ENCODE results near the gene ENC1. TPM values are rescaled to one million over a fixed set of nuclear protein-coding genes. Genes with fewer than 3 reads are reported as not detected.

ENC1 gene
- total and polyA plus RNA-seq, 4 experiments from 2014 or later: 0.10 to 0.84 (median 0.68) TPM

DNA sequence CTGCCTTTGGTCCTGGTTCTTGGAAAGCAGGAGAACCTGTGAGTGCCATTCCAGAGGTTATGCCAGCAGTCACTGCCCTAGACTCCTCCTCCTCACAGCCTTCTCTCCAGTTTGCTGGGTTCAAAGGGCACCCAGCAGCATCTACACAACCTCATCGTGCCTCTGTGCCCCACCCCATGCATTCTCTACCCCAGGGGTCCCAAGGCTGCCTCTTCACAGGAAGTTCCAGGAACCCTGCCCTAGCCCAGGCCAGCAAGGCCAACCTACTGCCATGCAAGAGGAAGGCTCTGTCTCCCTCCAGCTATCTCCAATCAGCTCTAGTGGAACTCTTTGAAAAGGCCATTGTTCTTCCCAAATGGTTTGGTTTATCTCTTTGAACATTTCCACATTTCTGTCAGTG, 21.2 kb downstream of the ENC1 start:
- Mint-ChIP-seq H3K4me1 (no peaks in the 10 kb centered on the region), H3K27me3 (peaks cover 15 to 30% of the 10 kb centered on the region in 2 donors), H3K27ac (no peak overlapping the region), H3K36me3 (no peaks in the 10 kb centered on the region), H3K9me3 (peaks cover 0 to 7% (median 1%) of the 10 kb centered on the region in 8 donors), H3K4me3 (no peak overlapping the region)
- ChIA-PET CTCF (ENCODE audit: partially characterized antibody) (no interaction called here), POLR2A (ENCODE audit: partially characterized antibody) (no interaction called here)
- Histone ChIP-seq H3K36me3 (ENCODE audit: insufficient read depth, low read length) (no peaks in the 10 kb centered on the region), H3K27me3 (ENCODE audit: insufficient read depth, low read length) (no peaks in the 10 kb centered on the region), H3K4me3 (ENCODE audit: low read length in 2 of 2) (no peak overlapping the region), H3K4me1 (ENCODE audit: insufficient read depth, low read length) (no peaks in the 10 kb centered on the region), H3K27ac (ENCODE audit: low read depth, low read length) (no peak overlapping the region), H3K9me3 (ENCODE audit: control insufficient read depth in 1 of 2, low read length in 2 of 2) (no peaks in the 10 kb centered on the region)
- intact Hi-C loops (cut with micrococcal nuclease): no loop called here
- no peak for DNase-seq

GRCh38 chr5:74618106-74618505, 22.4 kb downstream of the ENC1 start:
- H3K9me3 ChIP-seq (ENCODE audit: control insufficient read depth in 1 of 2, low read length in 2 of 2): no peaks in the 10 kb centered on the region
- no peak for DNase-seq
- no peaks in the 10 kb centered on the region for H3K27me3 ChIP-seq (ENCODE audit: insufficient read depth, low read length)
- CTCF ChIA-PET (ENCODE audit: partially characterized antibody): no interaction called here
- H3K27me3 Mint-ChIP-seq: peaks cover 9 to 21% of the 10 kb centered on the region in 2 donors
- no peaks in the 10 kb centered on the region for H3K36me3 Mint-ChIP-seq
- no peaks in the 10 kb centered on the region for H3K4me1 ChIP-seq (ENCODE audit: insufficient read depth, low read length)
- H3K4me1 Mint-ChIP-seq: no peaks in the 10 kb centered on the region
- no peak overlapping the region for H3K4me3 ChIP-seq (ENCODE audit: low read length in 2 of 2)
- H3K4me3 Mint-ChIP-seq: no peak overlapping the region
- H3K9me3 Mint-ChIP-seq: peaks cover 0 to 3% (median 0%) of the 10 kb centered on the region in 8 donors
- H3K27ac ChIP-seq (ENCODE audit: low read depth, low read length): no peak overlapping the region
- no peak overlapping the region for H3K27ac Mint-ChIP-seq
- intact Hi-C loops (cut with micrococcal nuclease): no loop called here
- POLR2A ChIA-PET (ENCODE audit: partially characterized antibody): no interaction called here
- H3K36me3 ChIP-seq (ENCODE audit: insufficient read depth, low read length): no peaks in the 10 kb centered on the region

GRCh38 chr5:74617202-74617601, 23.3 kb downstream of the ENC1 start:
- DNase-seq: no peak
- POLR2A ChIA-PET (ENCODE audit: partially characterized antibody): no interaction called here
- Mint-ChIP-seq H3K4me1 (no peaks in the 10 kb centered on the region), H3K4me3 (no peak overlapping the region), H3K27ac (no peak overlapping the region), H3K27me3 (peaks cover 9 to 14% of the 10 kb centered on the region in 2 donors), H3K9me3 (peaks cover 0 to 3% (median 0%) of the 10 kb centered on the region in 8 donors), H3K36me3 (no peaks in the 10 kb centered on the region)
- Histone ChIP-seq H3K36me3 (ENCODE audit: insufficient read depth, low read length) (no peaks in the 10 kb centered on the region), H3K4me1 (ENCODE audit: insufficient read depth, low read length) (no peaks in the 10 kb centered on the region), H3K27me3 (ENCODE audit: insufficient read depth, low read length) (no peaks in the 10 kb centered on the region), H3K4me3 (ENCODE audit: low read length in 2 of 2) (no peak overlapping the region), H3K27ac (ENCODE audit: low read depth, low read length) (no peak overlapping the region), H3K9me3 (ENCODE audit: control insufficient read depth in 1 of 2, low read length in 2 of 2) (no peaks in the 10 kb centered on the region)
- intact Hi-C loops (cut with micrococcal nuclease): no loop called here
- CTCF ChIA-PET (ENCODE audit: partially characterized antibody): no interaction called here

DNA sequence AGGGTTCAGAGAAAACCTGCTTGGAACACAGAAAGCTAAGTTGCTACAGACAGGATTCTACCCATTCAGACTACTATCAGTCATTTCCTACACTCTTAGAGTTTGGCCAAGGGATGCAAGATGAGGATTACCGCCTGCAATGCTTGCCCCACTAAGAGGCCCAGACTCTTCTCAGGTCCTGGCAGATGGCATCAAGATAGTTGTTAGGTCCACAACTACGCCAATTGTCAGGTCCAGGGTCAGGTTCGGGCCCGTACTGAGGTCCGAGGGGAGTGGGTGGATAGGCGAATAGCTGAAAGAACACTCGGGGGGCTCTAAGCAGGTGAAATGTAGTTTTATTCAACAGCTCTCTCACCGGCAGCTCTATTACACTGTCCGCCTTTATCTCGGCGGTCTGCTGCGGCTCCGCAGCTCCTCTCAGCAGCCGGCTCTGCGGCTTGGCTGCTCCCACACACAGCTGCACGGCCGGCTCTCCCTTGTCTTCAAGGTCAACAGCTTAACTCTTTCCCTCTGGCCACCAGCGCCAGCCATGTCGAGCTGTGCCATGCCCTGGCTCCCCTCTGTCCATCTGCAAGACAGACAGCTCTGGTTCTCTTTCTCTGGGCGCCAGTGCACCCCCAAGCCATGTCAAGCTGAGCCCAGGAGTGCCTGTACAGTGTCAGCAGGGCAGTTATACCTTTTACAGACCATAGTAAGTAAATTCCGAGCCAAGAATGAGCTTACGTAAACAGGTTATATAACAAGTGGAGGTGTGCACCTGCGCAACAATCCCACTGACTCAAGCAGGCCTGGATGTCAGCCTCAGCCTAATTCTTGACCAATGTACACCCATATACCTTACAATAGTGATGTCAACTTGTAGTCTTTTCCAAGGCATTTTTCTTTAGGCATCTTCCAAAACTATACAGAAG, 24.0 kb downstream of the ENC1 start:
- ChIA-PET CTCF (ENCODE audit: partially characterized antibody) (interaction anchor here (1.8 kb wide), 1 partner anchor 14 kb away, joined by 6 read pairs; no protein-coding TSS in a partner anchor), POLR2A (ENCODE audit: partially characterized antibody) (no interaction called here)
- intact Hi-C loops (cut with micrococcal nuclease): no loop called here
- H3K4me3 ChIP-seq (ENCODE audit: low read length in 2 of 2): no peak overlapping the region
- Mint-ChIP-seq H3K27me3 (peaks cover 7 to 10% of the 10 kb centered on the region in 2 donors), H3K9me3 (peaks cover 0 to 3% (median 0%) of the 10 kb centered on the region in 8 donors), H3K4me3 (no peak overlapping the region), H3K4me1 (no peaks in the 10 kb centered on the region), H3K27ac (no peak overlapping the region), H3K36me3 (no peaks in the 10 kb centered on the region)
- H3K9me3 ChIP-seq (ENCODE audit: control insufficient read depth in 1 of 2, low read length in 2 of 2): no peaks in the 10 kb centered on the region
- no peaks in the 10 kb centered on the region for H3K36me3 ChIP-seq (ENCODE audit: insufficient read depth, low read length)
- no peak overlapping the region for H3K27ac ChIP-seq (ENCODE audit: low read depth, low read length)
- no peak for DNase-seq
- H3K27me3 ChIP-seq (ENCODE audit: insufficient read depth, low read length): no peaks in the 10 kb centered on the region
- H3K4me1 ChIP-seq (ENCODE audit: insufficient read depth, low read length): no peaks in the 10 kb centered on the region

DNA sequence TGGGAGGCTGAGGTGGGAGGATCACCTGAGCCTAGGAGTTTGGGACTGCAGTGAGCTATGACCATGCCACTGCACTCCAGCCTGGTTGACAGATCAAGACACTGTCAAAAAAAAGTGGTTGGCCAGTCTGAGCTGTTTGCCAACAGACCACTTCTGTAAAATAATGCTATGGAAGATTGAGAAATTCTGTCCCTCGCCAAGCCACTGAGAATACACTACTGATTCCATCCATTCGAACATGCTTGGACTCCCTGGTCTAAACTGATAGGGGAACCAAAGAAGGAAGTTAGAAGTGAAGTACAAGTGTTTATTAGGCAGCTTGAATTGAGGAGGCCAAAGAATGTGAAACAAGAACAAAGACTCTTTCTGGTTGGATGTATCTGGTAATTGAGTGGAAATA, 27.2 kb downstream of the ENC1 start:
- Histone ChIP-seq H3K27me3 (ENCODE audit: insufficient read depth, low read length) (no peaks in the 10 kb centered on the region), H3K9me3 (ENCODE audit: control insufficient read depth in 1 of 2, low read length in 2 of 2) (no peaks in the 10 kb centered on the region), H3K36me3 (ENCODE audit: insufficient read depth, low read length) (no peaks in the 10 kb centered on the region), H3K4me3 (ENCODE audit: low read length in 2 of 2) (no peak overlapping the region), H3K4me1 (ENCODE audit: insufficient read depth, low read length) (no peaks in the 10 kb centered on the region), H3K27ac (ENCODE audit: low read depth, low read length) (no peak overlapping the region)
- no peak overlapping the region for H3K4me3 Mint-ChIP-seq
- CTCF ChIA-PET (ENCODE audit: partially characterized antibody): no interaction called here
- H3K36me3 Mint-ChIP-seq: no peaks in the 10 kb centered on the region
- POLR2A ChIA-PET (ENCODE audit: partially characterized antibody): interaction anchor here (1.2 kb wide), 1 partner anchor 21 kb away, joined by 3 read pairs; no protein-coding TSS in a partner anchor
- no peaks in the 10 kb centered on the region for H3K9me3 Mint-ChIP-seq
- H3K27ac Mint-ChIP-seq: peak overlapping the region in 1 of 7 donors; percentile 29
- no peak for DNase-seq
- peaks cover 0 to 4% of the 10 kb centered on the region in 2 donors for H3K27me3 Mint-ChIP-seq
- intact Hi-C loops (cut with micrococcal nuclease): no loop called here
- no peaks in the 10 kb centered on the region for H3K4me1 Mint-ChIP-seq

DNA sequence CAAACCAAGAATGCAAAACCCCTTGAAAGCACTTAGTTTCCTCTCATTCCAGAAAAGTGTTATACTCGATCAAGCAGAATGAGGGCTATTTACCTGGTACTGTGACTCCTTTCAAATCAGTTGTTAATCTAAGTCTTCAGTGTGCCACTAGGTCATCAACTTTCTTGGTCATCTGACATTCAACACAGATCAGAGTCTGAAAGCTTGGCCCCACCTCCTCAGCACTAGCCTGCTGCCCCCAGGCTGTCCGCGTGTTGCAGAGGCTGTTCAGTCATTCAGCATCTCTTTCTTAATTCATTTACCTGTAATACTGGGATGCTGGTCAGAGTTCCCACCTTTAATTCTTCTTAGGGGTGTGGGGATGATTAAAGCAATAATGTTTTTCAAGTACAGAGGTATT, 28.5 kb downstream of the ENC1 start:
- intact Hi-C loops (cut with micrococcal nuclease): no loop called here
- H3K4me3 ChIP-seq (ENCODE audit: low read length in 2 of 2): no peak overlapping the region
- Mint-ChIP-seq H3K27me3 (no peaks in the 10 kb centered on the region), H3K4me3 (no peak overlapping the region), H3K27ac (no peak overlapping the region), H3K9me3 (no peaks in the 10 kb centered on the region), H3K36me3 (no peaks in the 10 kb centered on the region), H3K4me1 (no peaks in the 10 kb centered on the region)
- no peaks in the 10 kb centered on the region for H3K36me3 ChIP-seq (ENCODE audit: insufficient read depth, low read length)
- no peaks in the 10 kb centered on the region for H3K4me1 ChIP-seq (ENCODE audit: insufficient read depth, low read length)
- ChIA-PET POLR2A (ENCODE audit: partially characterized antibody) (no interaction called here), CTCF (ENCODE audit: partially characterized antibody) (no interaction called here)
- no peak overlapping the region for H3K27ac ChIP-seq (ENCODE audit: low read depth, low read length)
- H3K9me3 ChIP-seq (ENCODE audit: control insufficient read depth in 1 of 2, low read length in 2 of 2): no peaks in the 10 kb centered on the region
- no peak for DNase-seq
- H3K27me3 ChIP-seq (ENCODE audit: insufficient read depth, low read length): no peaks in the 10 kb centered on the region

GRCh38 chr5:74608736-74609601, 31.6 kb downstream of the ENC1 start:
- Mint-ChIP-seq H3K27ac (no peak overlapping the region), H3K4me3 (no peak overlapping the region), H3K27me3 (no peaks in the 10 kb centered on the region), H3K9me3 (no peaks in the 10 kb centered on the region), H3K36me3 (no peaks in the 10 kb centered on the region), H3K4me1 (no peaks in the 10 kb centered on the region)
- H3K4me3 ChIP-seq (ENCODE audit: low read length in 2 of 2): no peak overlapping the region
- no peaks in the 10 kb centered on the region for H3K36me3 ChIP-seq (ENCODE audit: insufficient read depth, low read length)
- no peaks in the 10 kb centered on the region for H3K27me3 ChIP-seq (ENCODE audit: insufficient read depth, low read length)
- H3K4me1 ChIP-seq (ENCODE audit: insufficient read depth, low read length): no peaks in the 10 kb centered on the region
- no peak for DNase-seq
- no peak overlapping the region for H3K27ac ChIP-seq (ENCODE audit: low read depth, low read length)
- ChIA-PET POLR2A (ENCODE audit: partially characterized antibody) (no interaction called here), CTCF (ENCODE audit: partially characterized antibody) (interaction anchor here (1.2 kb wide), 1 partner anchor 41 kb away, joined by 3 read pairs; no protein-coding TSS in a partner anchor)
- no peaks in the 10 kb centered on the region for H3K9me3 ChIP-seq (ENCODE audit: control insufficient read depth in 1 of 2, low read length in 2 of 2)
- intact Hi-C loops (cut with micrococcal nuclease): no loop called here
